Dedifferentiated amniotic fluid mesenchymal stem cell (primary cell): ENCODE data around the gene PDE6G.
"Not testable (repeated sequence)": the region's sequence is repeated elsewhere in the genome, so short reads cannot be mapped to it uniquely, and the experiment has no call there.

Source experiments
- DNase-seq: peaks from one replicate; pipeline ENCODE4 v3.0.0-alpha.2; 2016; ENCODE audit errors: extremely low spot score

Gene PDE6G

DNA sequence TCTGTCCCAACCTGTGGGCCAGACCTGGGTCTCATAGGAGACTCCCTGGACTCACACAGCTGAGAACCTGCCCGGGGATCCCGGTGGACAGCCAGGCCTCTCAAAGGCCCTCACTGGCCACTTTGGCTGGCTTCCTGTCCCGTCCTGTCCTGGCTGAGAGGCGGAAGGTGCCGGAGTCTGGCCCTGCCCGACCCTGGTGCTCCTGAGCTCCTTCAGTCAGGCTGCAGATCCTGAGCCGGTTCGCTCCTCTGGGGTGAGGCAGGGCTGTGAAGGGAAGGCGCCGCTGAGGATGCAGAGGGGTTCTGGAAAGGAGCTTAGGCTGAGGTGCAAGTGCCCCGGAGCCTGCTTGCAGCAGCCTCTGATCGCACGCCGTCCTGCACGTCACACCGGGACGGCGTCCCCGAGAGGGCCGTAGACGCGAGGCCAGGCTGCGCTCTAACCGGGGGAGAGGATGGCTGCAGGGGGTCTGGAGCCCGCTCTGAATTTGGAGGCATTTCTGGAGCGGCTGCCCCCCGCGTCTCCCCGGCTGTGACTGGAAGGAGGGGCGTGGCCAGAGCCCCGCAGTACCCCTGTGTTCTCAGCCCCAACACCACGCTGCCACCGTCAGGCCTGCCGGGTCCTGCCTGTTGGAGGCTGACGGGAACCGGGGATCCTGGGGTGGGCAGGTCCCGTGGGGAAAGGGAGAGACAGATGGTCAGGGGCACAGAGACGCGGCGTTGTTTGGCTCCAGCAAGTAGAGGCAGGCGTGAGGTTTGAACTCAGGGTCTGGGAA lies 31.6 kb upstream of the PDE6G start:
- DNase-seq = no peak

DNA sequence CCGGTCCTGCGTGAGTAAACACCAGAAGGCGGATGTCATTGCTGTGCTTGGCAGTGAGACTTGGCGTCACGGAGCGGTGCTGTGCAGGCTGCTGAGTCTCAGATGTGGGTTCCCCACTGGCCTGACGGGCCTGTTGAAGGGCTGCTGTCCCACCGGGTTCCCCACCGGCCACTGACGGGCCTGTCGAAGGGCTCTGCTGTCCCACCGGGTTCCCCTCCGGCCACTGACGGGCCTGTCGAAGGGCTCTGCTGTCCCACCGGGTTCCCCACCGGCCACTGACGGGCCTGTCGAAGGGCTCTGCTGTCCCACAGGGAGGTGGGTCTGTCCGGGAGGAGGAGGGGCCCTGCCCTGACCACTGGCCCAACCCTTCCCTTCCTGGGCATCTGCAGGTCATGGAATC lies 30.3 kb upstream of the PDE6G start:
- DNase-seq = no peak

DNA sequence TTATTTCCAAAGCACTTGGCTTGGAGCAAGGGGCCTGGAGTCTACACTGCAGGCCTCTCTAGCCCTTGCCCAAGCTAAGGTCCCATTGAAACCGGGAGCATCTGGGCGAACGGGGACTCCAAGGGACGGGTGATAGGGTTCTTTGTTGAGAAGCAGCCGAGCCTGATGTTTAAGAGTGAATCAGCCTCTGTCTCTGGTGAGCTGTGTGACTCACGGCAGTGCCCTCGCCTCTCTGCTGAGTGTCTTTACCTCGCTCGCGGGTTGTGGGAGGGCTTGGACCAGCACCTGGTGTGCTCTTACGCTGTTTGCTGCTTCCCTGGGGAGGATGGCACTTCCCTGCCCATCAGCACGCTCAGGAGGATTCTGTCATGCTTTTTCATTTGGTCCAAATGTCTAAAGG lies 28.8 kb upstream of the PDE6G start:
- DNase-seq = no peak

DNA sequence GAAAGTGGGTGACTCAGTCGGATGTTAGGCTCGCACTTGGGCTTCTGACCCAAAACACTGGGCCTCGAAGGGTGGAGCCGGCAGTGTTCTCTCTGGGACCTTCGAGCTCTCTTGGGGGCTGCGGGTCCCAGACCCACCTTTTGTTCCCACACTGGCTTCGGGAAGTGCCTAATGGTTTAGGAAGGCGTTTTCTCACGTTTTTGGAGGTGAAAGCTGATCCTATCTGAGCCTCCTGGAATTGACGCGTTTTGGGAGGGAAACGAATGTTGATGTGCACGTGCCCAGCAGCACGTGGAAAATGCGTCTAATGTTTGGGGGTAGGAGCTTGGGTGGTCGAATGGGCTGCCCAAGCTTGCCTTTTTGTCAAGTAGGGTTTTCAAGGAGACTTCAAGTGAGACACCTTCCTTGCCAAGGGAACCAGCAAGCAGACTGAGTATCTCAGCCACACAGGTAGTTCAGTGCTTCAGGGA lies 28.1 kb upstream of the PDE6G start:
- no peak for DNase-seq

DNA sequence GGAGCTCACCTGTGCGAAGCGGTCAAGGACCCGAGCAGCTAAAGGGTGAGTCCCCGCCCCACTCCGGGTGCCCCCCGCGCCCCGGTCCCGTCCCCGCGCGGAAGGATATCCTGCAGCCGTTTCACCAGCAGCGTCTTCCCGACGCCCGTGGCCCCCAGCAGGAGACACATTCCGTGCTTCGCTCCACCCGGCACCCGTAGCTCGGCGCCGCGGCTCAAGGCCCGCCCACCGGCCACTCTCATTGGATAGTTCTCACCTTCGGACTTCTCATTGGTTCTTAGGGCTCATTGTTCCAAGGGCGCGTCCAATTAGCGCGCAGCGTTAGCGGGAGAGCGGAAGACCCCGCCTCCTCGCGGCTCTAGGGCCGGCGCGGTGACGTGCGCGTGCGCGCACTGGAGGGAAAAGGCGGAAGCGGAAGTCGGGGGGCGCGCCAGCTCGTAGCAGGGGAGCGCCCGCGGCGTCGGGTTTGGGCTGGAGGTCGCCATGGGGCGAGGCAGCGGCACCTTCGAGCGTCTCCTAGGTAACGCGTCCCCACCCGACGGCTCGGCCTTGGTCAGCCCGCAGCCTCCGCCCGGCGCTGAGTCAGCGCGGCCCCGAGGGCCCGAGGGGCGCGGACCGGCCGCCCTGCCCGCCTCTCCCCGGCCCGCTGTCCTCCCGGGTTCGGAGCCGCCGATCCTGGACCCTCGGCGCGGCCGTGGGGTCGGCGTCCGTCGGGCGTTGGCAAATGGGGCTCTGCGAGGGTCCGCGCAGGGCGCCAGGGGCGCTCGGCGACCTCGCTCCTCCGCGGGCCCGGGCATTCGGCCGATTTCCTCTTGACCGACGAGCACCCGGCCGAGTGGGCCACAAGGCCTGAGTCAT lies 27.5 kb upstream of the PDE6G start, which contains the start of the genes ARL16 and HGS:
Gene ARL16, minus strand, starts transcription at position 214 of the 858 bp plus-strand sequence. Its CDS starts 44 bp downstream, at position 170.
Gene HGS, plus strand, starts transcription at position 428 of the 858 bp plus-strand sequence. Its CDS starts 56 bp downstream, at position 484.
- DNase-seq = peak; percentile 99

DNA sequence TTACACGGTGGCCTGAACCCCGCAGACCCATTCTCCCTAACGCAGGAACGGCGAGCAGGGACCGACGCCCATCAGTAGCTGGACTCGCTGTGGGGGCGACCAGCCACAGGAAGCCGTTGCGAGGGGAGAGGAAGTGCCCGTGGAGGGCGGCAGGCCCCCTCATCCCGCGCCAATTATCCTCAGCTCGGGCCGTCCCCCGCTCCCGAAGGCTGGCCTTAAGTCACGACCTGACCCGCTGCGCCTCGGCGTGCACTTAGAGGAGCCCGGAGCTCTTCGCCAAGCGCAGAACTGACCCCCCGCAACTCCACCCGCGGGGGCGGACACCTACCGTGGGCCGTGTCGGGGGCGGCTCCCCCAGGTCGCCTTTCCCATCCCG lies 26.9 kb upstream of the PDE6G start:
- no peak for DNase-seq

DNA sequence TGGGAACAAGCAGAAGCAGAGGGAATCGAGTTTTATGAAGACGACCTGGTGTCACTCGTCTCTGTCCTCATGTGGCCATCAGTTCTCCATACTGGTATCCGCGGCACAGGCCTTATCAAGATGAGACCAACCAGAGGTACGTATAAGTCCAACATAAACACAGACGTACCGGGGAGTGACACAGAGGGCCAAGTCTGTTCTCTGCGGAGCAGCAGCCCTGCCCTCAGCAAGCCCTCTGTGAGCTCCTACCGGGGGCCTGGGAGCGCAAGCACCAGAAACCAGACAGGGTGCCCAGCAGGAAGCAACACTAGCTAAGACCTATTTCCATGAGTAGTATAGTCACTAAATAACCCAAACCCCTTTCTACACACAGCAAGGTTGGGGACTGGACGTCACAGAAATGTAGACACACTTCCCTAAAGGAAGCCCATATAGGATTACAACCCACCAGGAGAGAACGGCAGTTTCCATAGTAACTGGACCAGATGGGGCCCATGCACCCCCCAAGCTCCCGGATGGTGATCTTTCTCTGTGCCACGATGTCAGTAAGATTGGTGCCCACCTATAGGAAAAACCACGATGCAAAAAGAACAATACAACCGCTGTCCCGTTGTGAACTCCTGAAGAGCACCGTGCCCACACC lies 26.3 kb upstream of the PDE6G start:
- DNase-seq = no peak

DNA sequence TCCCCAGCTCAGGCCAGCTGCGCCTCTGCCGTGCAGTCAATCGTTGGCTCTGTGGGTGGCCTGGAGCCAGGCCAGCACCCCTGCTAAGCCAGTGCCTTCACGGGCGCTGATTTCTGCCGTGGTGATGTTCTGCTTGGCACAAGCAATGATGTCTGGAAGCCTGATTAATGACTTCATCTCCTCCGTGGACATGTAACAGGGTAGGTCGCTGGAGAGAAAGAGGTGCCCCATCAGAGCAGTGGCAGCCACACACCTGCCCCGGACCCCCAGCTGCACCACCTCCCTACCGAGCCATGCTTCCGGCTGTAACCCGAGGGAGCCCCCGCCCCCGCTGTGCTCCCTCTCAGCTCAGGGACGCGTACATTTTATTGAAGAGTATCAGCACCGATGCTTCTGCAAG lies 25.3 kb upstream of the PDE6G start:
- DNase-seq = no peak

DNA sequence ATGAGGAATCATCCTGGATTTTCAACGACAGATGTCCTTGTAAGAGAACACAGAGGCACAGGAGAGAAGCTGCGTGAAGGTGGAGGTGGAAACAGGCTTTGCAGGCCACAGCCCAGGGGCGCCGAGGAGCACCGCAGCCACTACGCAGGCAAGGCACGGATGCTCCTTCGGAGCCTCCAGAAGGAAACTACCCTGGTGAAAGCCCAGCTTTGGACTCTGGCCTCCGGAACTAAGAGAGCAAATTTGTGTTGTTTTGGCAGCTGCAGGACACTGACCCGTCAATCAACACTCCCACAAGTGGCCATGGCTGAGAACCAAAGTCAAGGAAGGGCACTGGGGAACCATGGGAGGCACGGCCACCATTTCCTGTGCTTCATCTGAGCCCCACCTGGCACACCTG lies 23.8 kb upstream of the PDE6G start:
- DNase-seq = no peak

DNA sequence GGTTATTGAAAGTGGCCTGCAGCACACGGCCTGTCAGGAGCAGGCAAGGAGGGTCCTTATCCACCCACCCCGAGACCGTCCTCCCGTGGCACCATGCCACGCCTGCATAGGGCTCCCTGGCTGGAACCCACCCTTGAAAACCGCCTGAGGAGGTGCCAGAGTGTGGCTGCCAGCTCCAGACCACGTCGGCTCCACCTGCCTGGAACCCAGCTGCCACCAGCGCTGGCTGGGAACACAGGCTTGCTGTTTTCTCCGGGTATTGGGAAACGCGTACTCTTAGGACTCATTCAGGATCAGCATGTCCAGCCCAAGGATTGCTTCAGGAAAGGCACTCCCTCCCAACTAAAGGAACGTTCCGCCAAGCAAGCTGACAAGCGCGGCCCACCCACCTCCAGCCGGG lies 20.6 kb upstream of the PDE6G start:
- DNase-seq = no peak

DNA sequence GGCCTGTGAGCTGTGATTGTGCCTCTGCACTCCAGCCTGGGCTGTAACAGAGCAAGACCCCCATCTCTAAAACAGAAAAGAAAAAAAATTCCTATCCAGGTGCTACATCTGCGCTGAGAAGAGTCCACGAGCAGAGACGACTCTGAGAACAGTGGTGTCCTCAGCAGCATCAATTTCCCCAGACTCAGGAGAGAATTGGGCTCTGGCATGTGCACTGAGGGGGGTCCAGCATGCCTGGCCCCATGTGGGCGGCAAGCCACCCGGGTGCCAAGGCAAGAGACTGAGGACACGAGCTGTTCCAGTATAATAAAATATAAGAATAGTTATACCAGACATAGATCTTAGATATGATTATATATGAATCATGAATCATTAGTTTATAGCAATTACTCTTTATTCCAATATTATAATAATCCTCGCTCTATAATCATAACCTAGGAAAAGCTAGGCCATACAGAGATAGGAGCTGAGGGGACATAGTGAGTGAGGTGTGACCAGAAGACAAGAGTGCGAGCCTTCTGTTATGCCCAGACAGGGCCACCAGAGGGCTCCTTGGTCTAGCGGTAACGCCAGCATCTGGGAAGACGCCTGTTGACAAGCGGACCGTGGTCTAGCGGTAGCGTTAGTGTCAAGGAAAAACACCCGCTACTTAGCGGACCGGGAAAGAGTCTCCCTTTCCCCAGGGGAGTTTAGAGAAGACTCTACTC lies 19.3 kb upstream of the PDE6G start:
- DNase-seq = not testable (repeated sequence)

DNA sequence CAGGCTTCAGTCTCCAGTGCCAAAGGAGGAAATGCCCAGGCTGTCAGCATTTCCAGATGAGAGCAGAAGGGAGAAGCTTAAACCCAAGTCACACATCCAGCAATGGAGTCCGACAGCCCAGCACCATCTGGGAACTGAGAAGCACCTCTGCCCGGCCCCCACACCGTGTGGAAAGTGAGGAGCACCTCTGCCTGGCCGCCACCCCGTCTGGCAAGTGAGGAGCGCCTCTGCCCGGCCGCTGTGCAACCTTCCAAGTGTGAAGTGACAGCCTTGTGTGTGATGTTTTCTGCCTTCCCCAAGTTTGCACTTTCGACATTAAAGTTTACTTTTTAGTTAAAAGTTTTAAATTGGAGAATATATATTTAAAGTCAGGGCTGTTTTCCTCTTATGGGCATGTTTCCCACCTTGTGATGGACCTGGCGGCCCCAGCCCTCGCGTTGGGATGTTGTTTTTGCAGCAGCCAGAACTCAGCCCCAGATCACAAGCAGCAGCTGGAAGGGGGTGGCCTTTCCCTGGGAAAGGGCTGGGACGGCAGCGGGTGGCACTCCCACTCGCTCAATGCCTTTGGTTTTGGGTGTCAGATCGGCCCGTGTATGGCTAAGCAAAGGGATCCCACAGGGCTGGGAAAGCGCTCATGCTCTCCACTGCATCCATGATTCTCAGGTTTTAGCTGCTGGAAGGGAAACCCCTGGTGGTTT lies 17.4 kb upstream of the PDE6G start:
- DNase-seq = no peak

DNA sequence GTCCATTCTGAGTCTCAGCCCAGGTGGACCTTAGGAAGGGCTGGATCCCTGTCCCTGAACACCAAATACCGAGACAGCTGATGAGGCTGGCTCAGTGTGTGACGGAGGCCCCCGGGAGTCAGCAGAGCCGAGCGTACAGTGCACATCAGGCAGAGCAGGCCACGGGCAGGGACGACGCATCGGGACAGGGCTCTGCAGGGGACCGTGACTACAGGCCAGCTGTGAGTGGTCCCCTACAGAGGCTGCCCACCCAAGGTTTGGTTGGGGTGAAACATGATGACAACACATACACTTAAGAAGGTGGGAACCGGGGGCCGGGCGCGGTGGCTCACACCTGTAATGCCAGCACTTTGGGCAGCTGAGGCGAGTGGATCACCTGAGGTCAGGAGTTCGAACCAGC lies 16.6 kb upstream of the PDE6G start:
- DNase-seq = no peak

DNA sequence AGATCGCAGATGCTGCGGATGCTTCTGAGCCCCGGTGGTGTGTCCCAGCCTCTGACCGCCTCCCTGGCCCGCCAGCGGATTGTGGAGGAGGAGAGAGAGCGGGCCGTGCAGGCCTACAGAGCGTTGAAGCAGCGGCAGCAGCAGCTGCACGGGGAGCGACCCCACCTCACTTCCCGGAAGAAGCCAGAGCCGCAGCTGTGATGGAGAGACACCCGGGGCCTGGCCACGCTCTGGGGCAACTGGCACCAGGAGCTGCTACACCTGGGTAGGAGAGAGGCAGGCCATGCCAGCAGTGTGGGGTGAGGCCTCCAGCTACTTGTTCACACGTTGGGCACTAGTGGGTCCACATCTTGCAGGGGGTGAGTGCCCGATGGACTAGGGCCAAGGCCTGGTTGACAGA lies 16.2 kb upstream of the PDE6G start:
- DNase-seq = no peak

DNA sequence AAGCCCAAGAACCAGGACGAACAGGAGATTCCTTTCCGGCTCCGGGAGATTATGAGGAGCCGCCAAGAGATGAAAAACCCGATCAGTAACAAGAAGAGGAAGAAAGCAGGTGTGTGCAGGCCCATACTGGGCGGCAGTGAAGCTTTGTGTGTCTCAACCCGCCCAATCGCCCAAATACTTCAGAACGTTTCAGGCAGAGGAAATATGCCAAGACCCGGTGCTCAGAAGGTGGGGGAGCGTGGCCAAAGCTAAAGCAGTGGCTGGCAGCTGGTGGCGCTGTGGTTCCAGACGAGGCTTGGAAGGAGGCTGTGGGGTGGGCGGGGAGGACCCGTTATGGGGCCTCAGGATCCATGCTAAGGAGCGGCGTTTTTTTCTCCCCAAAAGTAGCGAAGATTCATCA lies 11.4 kb upstream of the PDE6G start:
- DNase-seq = no peak

DNA sequence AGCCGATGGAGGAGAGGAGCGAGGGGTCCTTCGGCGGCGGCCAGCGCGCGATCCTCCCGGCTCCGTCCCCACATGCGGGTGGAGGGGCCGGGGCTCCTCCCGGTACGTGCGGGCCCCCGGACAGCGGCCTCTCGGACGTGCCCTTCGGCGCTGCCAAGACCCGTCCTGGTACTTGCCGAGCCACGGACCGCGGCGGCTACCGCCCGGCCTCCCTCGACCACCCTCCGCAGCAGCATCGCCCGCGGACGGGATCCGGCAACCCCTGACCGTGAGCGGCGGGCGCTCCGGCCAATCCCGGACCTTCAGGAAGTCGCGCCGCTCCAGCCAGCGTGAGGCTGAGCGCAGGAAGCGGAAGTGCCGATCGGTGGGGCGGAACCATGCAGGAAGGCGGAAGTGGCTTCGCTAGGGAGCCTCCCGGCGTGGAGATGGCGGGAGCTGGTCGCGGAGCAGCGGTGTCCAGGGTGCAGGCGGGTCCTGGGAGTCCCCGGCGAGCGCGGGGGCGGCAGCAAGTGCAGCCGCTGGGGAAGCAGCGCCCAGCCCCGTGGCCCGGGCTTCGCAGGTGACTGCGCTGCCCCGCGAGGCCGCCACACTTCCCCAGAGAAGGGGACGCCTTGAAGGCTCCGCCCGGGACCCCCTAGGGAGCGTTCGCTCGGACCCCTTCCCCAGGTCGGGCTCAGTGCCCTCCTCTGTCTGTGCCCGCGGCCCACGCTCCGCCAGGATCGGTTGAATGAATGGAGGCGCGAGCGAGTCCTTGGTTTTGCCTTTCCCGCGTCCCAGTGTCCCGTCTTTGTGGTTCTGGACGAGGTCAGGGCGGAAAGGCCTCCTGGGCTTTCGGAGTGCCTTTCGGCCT lies 10.2 kb upstream of the PDE6G start, which contains the start of the genes CCDC137 and OXLD1:
Gene CCDC137, plus strand, starts transcription at position 396 of the 850 bp plus-strand sequence. Its CDS starts 30 bp downstream, at position 426.
Gene OXLD1, minus strand, starts transcription at position 264 of the 850 bp plus-strand sequence. Its CDS starts 28 bp downstream, at position 236.
- DNase-seq = peak; percentile 97

DNA sequence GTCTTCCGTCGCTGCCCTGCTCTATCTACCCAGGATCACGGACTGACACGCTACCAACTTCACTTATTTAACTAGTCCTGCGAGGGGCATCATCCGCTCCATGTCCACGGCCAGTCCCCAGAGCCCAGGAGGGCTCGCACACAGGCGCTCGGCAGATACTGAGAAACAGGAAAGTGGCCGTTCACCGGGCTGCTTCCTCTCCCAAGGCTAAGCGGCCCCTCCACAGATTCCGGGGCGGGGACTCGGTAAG lies 9.7 kb upstream of the PDE6G start:
- no peak for DNase-seq

DNA sequence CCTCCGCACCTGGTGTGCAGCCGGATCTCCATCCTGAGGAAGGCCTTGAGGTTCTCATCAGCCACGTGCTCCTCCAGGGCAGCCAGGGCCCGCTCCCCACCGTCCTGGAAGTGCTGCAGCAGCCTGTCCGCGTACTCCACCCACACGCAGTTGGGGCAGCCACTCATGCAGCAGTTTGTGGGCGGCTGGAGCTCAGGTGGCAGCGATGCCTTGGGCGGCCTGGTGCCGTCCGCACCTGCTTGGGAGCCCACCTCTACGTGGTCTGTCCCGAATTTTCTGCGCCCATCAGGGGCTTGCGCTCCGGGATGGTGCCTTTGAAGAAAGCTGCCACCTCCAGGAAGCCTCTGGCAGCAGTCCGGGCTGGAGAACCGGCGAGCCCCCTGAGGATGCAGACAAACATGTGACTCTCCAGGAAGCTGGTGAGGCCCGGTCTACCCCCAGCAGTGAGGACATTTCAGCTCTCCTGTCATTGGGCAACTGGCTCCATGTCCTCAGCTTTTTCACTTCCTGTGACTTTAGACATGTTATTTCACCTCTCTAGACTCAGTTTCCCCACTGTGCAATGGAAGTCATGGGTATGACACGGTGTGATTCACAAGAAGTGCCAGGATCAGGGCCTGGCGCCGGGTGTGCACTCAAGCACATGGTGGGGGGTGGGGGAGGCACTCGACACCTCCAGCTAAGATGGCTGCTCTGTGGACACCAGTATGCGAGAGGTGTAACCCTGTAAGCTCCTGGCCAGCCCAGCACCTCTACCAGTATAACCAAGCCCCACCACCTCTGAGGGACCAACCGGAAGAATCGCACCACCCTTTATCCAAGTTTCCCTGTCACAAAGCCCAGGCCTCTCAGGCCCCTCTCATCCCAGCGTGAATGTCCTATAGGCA lies 9.1 kb upstream of the PDE6G start:
- no peak for DNase-seq

DNA sequence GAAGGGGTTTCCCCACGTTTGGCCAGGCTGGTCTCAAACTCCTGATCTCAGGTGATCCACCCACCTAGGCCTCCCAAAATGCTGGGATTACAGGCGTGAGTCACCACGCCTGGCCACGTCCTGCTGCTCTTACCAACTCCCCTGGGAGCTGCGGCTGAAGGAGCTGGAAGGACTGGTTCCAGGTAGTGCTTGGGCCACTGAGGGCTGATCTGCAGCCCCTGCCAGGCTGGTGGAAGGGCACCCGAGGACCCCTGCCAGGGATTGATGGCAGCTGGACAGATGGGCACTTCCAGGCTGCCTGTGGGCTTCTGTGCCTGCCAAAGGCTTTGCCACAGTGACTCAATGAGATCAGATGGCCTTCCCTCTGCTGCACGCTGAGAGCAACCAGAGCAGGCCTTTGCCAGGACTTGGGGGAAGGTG lies 7.7 kb upstream of the PDE6G start:
- no peak for DNase-seq
